ENCODE measurements around the gene APCDD1. TPM values are rescaled to one million over a fixed set of nuclear protein-coding genes. Genes with fewer than 3 reads are reported as not detected.

The APCDD1 gene
- total and polyA plus RNA-seq, 2 experiments from 2014 or later = 0.31 to 1.0 TPM

- no peaks in the 10 kb centered on the region for H3K79me2 ChIP-seq (replicated peaks; ENCODE audit: insufficient read depth)
- H3K27ac Mint-ChIP-seq = no peak overlapping the region
- H3K4me3 Mint-ChIP-seq = no peak overlapping the region
- DNase-seq (ENCODE audit: low spot score) (no peak), ATAC-seq (no peak)
- TF ChIP-seq, protein P1, sequence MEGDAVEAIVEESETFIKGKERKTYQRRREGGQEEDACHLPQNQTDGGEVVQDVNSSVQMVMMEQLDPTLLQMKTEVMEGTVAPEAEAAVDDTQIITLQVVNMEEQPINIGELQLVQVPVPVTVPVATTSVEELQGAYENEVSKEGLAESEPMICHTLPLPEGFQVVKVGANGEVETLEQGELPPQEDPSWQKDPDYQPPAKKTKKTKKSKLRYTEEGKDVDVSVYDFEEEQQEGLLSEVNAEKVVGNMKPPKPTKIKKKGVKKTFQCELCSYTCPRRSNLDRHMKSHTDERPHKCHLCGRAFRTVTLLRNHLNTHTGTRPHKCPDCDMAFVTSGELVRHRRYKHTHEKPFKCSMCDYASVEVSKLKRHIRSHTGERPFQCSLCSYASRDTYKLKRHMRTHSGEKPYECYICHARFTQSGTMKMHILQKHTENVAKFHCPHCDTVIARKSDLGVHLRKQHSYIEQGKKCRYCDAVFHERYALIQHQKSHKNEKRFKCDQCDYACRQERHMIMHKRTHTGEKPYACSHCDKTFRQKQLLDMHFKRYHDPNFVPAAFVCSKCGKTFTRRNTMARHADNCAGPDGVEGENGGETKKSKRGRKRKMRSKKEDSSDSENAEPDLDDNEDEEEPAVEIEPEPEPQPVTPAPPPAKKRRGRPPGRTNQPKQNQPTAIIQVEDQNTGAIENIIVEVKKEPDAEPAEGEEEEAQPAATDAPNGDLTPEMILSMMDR (conservative IDR thresholded peaks at IDR 0.05; ENCODE audit: low read depth in 2 of 2) = no peak
- TF ChIP-seq, protein P2, sequence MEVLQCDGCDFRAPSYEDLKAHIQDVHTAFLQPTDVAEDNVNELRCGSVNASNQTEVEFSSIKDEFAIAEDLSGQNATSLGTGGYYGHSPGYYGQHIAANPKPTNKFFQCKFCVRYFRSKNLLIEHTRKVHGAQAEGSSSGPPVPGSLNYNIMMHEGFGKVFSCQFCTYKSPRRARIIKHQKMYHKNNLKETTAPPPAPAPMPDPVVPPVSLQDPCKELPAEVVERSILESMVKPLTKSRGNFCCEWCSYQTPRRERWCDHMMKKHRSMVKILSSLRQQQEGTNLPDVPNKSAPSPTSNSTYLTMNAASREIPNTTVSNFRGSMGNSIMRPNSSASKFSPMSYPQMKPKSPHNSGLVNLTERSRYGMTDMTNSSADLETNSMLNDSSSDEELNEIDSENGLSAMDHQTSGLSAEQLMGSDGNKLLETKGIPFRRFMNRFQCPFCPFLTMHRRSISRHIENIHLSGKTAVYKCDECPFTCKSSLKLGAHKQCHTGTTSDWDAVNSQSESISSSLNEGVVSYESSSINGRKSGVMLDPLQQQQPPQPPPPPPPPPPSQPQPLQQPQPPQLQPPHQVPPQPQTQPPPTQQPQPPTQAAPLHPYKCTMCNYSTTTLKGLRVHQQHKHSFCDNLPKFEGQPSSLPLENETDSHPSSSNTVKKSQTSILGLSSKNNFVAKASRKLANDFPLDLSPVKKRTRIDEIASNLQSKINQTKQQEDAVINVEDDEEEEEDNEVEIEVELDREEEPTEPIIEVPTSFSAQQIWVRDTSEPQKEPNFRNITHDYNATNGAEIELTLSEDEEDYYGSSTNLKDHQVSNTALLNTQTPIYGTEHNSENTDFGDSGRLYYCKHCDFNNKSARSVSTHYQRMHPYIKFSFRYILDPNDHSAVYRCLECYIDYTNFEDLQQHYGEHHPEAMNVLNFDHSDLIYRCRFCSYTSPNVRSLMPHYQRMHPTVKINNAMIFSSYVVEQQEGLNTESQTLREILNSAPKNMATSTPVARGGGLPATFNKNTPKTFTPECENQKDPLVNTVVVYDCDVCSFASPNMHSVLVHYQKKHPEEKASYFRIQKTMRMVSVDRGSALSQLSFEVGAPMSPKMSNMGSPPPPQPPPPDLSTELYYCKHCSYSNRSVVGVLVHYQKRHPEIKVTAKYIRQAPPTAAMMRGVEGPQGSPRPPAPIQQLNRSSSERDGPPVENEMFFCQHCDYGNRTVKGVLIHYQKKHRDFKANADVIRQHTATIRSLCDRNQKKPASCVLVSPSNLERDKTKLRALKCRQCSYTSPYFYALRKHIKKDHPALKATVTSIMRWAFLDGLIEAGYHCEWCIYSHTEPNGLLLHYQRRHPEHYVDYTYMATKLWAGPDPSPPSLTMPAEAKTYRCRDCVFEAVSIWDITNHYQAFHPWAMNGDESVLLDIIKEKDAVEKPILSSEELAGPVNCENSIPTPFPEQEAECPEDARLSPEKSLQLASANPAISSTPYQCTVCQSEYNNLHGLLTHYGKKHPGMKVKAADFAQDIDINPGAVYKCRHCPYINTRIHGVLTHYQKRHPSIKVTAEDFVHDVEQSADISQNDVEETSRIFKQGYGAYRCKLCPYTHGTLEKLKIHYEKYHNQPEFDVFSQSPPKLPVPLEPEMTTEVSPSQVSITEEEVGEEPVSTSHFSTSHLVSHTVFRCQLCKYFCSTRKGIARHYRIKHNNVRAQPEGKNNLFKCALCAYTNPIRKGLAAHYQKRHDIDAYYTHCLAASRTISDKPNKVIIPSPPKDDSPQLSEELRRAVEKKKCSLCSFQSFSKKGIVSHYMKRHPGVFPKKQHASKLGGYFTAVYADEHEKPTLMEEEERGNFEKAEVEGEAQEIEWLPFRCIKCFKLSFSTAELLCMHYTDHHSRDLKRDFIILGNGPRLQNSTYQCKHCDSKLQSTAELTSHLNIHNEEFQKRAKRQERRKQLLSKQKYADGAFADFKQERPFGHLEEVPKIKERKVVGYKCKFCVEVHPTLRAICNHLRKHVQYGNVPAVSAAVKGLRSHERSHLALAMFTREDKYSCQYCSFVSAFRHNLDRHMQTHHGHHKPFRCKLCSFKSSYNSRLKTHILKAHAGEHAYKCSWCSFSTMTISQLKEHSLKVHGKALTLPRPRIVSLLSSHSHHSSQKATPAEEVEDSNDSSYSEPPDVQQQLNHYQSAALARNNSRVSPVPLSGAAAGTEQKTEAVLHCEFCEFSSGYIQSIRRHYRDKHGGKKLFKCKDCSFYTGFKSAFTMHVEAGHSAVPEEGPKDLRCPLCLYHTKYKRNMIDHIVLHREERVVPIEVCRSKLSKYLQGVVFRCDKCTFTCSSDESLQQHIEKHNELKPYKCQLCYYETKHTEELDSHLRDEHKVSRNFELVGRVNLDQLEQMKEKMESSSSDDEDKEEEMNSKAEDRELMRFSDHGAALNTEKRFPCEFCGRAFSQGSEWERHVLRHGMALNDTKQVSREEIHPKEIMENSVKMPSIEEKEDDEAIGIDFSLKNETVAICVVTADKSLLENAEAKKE (CRISPR knock-in tag; IDR thresholded peaks at IDR 0.05) = no peak
- no peak for TF ChIP-seq ZNF331 (CRISPR knock-in tag; IDR thresholded peaks at IDR 0.05; ENCODE audit: low read depth)
- no peak for TF ChIP-seq JUNB (IDR thresholded peaks at IDR 0.05; ENCODE audit: unreplicated experiment)
- TF ChIP-seq POLR2AphosphoS5 (IDR thresholded peaks at IDR 0.05; ENCODE audit: low read depth) = no peak
- no peak for TF ChIP-seq NANOG (IDR thresholded peaks at IDR 0.05; ENCODE audit: borderline replicate concordance)
- TF ChIP-seq EZH2 (IDR thresholded peaks at IDR 0.05; ENCODE audit: low read depth, unreplicated experiment) = no peak
- TF ChIP-seq REST (IDR thresholded peaks at IDR 0.05; ENCODE audit: unreplicated experiment) = no peak
- no peak for TF ChIP-seq STAT1 (IDR thresholded peaks at IDR 0.05; ENCODE audit: unreplicated experiment)
- H3K4me1 ChIP-seq (ENCODE audit: insufficient read depth) = no peaks in the 10 kb centered on the region
- H2AFZ ChIP-seq = no peak overlapping the region
- no peak overlapping the region for H3K27ac ChIP-seq (ENCODE audit: low read depth)
- H3K27me3 ChIP-seq (ENCODE audit: insufficient read depth) = no peaks in the 10 kb centered on the region
- H4K20me1 ChIP-seq (replicated peaks; ENCODE audit: insufficient read depth) = no peaks in the 10 kb centered on the region
- H3K9me3 Mint-ChIP-seq = peaks cover 25% of the 10 kb centered on the region
- H3K36me3 ChIP-seq (ENCODE audit: insufficient read depth) = no peaks in the 10 kb centered on the region; the same call in 1 of the 2 replicates
- H3K27me3 Mint-ChIP-seq (ENCODE audit: insufficient read depth, low read depth, poor library complexity) = peaks cover 3% of the 10 kb centered on the region
- H3K4me1 Mint-ChIP-seq = no peaks in the 10 kb centered on the region
- peaks cover 21% of the 10 kb centered on the region for H3K36me3 Mint-ChIP-seq (ENCODE audit: low read depth)
- peaks cover 3% of the 10 kb centered on the region; the same call in 1 of the 2 replicates for H3K9me2 ChIP-seq (ENCODE audit: insufficient read depth)
- H3K4me3 ChIP-seq = no peak overlapping the region
- no peak overlapping the region for H3K4me2 ChIP-seq
- H3F3A ChIP-seq (replicated peaks; ENCODE audit: low read depth) = no peaks in the 10 kb centered on the region
Observed at GRCh38 chr18:10511236-10511635, 56.8 kb downstream of the APCDD1 start.

Data from GM23338 (cell line).